ENCODE data around the gene C6orf15.

The C6orf15 gene

DNA sequence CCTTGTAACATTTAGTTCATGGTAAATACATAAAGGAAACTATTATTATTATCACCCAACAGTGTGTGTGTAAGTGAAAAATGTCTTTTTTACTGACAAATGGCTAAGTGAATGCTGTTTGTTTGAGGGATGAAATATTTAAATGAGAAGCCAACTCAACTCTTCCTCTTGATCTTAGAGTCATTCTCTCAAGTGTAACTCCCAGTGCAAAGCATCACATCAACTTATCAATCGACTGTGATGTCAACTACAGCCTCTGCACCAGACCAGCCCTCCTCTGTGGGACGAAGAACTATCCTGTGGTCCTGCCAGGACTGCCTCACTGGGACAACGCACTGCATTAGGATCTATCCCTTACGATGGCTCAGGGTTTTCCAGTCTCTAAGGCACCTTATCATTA is 5.3 kb downstream of the C6orf15 start:
- no peak for DNase-seq (ENCODE audit: low read depth)

DNA sequence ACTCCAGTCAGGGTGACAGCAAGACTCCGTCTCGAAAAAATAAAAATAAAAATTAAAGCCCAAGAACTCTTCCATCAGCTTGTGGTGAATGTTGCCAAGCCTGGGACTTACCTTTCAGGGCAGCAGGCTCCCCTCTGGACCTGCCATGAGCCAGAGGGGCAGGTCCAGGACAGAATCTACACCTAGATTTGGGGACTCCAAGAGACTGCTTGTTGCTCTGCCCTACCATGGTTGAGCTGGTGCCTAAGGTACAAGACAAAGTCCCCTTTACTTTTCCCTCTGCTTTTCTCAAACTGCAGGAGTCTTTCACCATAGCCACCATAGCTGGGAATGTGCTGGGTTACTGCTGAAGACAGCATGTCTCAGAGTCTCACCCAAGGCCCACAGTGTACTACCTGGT is 9.2 kb downstream of the C6orf15 start:
- no peak for DNase-seq (ENCODE audit: low read depth)

DNA sequence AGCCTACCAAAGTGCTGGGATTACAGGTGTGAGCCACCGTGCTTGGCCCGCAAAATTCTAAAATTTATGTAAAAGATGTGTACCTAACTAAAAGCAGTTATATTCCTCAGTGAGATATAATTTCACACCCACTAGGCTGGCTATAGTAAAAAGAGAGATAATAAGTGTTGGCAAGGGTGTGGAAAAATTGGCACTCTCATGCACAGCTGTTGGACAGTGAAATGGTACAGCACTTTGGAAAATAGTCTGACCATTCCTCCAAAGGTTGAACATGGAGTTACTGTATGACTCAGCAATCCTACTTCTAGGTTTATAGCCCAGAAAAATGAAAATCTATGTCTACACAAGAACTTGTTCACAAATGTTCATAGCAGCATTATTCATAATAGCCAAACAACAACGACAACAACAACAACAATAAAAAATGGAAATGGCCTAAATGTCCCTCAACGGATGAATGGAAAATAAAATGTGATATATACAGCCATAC is 13.9 kb downstream of the C6orf15 start:
- DNase-seq (ENCODE audit: low read depth): no peak

DNA sequence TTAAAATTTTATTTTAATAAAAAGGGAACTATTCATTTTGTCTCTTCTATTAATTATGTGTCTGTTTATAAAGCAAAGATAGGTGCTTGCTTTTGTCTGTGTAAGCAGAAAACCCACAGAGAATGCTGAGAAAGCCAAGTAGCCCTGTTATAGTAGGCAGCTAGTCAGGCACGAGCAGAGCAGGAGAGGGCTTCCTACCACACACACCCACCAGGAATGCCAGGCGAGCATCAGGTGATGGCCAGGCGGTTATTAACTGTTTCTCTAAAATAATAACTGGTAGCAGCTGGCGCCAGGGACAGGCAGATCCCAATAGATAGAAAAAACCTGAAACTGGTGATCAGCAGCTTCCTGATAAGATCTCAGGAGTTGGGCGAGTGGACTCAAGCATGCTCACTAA is 15.7 kb downstream of the C6orf15 start:
- no peak for DNase-seq (ENCODE audit: low read depth)

DNA sequence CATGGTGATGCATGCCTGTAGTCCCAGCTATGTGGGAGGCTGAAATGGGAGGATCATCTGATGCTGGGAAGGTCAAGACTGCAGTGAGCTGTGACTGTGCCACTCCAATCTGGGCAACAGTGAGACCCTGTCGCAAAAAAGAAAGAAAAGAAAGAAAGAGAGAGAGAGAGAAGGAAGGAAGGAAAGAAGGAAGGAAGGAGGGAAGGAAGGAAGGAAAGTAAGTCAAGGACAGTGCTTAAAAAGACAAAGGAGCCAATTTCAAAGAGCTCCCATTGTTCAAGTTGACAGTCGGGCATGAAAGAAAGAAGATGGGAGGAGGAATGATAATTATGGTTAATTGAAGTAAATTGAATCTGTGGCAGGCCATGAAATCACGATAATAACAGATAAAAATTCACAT is 16.2 kb downstream of the C6orf15 start:
- DNase-seq (ENCODE audit: low read depth): no peak

DNA sequence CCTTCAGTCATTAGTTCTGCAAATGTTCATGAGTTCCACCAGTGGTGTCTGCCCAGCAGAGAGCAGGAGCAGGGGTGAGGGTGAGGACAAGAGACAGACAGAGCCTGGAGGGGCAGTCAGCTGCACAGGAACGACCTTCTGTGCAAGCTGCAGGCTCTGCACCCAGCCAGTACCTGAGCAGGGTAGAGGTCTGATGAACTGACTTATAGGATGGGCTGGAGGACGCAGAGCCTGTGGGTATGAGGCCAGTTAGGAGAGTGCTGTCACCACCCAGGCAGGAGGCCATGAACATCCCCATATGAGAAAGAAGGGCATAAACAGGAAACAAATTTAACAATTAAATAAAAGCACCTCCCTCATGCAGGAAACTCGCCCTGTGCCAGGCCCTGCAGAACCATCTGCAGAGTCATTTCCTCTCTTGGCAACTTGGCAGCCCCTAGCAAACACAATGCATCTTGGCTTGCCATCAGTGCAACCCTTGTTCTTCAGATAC is 17.9 kb downstream of the C6orf15 start:
- peak; percentile 2 for DNase-seq (ENCODE audit: low read depth)

DNA sequence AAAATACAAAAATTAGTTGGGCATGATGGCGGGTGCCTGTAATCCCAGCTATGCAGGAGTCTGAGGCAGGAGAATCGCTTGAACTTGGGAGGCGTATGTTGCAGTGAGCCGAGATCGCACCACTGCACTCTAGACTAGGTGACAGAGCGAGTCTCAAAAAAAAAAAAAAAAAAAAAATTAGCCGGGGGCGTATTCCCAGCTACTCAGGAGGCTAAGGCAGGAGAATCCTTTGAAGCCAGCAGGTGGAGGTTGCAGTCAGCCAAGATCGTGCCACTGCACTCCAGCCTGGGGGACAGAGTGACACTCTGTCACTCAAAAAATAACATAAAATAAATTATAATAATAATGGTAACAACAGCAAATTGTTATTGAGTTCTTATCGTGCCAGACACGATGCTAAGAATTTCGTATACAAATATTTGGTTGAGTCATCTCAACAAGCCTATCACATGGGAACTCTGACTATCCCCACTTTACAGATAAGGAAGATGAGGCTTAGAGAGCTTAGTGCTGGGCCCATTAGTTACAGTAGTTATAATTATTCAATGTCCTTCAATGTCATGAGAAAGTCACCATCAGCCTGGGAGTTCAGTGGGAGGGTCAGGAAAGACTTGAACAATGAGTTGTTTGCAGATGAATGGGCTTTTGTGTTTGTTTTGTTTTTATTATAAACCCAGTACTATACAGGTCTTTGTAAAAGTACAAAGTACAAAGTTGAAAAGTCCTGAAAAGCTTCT is 19.4 kb downstream of the C6orf15 start:
- no peak for DNase-seq (ENCODE audit: low read depth)

DNA sequence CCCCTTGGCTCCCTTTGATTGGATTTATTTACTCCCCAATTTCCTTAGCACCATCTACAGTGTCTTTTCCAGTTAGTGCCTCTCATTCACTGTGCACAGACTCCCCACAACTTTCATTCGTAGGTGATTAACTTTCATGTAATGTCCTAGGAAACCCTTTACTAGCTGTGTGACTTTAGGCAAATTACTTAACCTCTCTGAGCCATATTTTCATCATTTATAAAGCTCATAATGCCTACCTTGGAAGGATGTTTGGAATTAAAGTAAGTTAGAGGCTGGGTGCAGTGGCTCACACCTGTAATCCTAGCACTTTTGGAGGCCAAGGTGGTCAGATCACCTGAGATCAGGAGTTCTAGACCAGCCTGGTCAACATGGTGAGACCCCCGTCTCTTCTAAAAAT is 20.1 kb downstream of the C6orf15 start:
- no peak for DNase-seq (ENCODE audit: low read depth)

DNA sequence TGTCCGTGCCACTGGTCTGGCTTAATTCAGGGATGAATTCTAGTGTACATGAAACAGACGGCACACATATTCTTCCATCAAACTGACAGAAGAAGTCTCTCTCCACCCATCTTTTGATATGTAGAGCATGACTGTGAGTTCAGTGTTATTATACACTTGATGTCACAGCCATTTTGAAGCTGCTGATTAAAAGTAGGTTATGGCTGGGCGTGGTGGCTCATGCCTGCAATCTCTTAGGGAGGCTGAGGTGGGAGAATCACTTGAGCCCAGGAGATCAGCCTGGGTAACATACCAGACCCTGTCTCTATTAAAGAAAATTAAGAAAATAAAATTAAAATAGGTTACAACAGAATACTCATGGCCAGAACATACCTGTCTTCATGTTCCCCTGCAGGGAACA is 20.7 kb downstream of the C6orf15 start:
- DNase-seq (ENCODE audit: low read depth): no peak

DNA sequence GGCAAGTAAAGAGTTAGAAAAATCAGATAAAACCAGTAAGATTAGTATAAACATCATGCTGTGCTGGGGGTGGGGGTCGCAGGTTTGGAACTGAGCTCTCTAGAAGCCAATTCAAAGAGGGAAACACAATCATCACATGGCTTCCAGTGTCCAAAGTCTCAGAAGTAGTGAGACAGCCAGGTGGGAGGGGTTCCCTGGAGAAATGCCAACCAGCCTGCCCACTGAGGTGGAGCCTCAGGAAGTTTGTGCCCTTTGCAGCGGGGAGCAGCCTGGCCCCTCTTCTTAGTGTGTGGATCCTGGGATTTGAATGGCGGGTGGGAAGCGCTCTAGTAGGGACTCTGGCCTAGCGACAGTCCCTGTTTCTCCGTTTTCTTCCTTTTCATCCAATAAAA is 21.4 kb downstream of the C6orf15 start:
- DNase-seq (ENCODE audit: low read depth): no peak

DNA sequence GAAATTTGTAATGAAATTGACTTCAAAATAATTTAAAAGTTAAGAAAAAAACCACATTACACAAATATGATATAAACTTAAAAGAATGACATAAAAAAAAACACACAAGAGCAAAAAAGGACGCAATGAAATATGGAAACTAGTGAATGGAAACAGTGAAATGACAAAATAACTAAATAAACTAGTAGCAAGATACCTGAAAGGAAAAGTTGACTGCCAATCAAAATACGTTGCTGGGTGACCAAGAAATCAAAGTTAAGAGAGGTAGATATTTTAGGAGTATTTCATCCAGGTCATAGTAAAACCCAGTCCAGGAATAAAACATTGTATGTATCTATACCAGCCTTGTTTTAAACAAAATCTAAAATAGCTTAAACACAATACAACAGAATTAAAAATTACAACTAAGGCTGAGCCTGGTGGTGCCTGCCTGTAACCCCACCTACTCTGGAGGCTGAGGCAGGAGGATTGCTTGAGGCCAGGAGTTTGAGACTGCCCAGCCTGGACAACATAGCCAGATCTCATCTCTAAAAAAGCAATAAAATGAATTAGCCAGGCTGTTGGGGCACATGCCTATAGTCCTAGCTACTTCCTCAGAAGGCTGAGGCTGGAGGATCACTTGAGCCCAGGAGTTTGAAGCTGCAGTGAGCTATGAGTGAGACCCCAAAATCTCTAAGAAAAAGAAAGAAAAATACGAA is 22.0 kb downstream of the C6orf15 start:
- no peak for DNase-seq (ENCODE audit: low read depth)

DNA sequence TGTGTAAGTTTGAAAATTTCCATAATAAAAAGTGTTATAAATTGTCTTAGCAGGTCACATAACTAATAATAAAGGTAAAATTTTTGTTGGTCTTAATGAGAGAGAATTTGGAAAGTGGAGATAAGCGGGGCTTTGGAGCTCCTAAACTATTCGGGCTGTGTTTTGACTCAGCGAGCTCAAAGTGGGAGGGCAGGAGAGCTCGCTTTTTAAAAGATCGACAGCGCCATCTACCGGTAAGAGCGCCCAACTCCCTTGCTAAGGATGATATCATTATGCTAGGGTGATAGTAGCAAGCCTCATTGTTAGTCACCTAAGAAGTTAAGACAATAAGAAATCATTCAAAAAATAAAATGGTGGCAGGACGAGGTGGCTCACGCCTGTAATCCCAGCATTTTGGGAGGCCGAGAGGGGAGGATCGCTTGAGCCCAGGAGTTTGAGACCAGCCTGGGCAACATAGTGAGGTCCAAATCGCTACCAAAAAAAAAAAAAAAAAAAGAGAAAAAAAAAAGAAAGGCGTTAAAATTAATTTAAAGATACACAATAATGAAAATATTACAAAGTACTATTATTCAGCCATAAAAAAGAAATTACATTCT is 24.8 kb downstream of the C6orf15 start:
- DNase-seq (ENCODE audit: low read depth): peak; percentile 68

DNA sequence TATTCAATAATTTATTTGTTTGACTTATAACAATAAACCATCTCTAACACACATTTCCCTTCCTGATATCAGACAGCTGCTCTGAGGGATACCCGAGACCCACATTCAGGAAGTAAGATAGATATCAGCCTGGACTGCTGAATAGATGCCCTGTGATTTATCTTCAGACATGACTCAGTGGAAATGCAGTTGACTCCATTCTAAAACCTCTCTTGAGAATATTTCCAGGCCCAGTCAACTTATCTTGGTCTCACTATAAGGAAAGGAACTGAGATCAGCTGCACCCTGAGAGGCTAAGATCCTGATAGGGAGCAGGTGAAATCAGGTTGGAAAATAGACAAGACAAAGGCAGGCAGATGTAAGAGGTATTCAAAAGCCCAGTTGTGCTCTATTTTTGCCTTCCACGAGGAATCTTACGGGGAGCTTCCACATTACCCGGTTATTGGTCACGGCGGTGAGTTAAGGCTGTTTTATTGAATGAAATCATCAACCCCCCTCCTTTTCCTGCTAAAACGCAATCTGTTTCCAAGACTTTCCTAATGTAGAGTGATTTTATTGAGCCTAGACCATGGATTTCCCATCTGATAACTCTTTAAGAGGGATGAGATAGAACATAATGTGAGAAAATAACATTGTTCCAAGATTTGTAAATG is 25.5 kb downstream of the C6orf15 start:
- DNase-seq (ENCODE audit: low read depth): no peak

DNA sequence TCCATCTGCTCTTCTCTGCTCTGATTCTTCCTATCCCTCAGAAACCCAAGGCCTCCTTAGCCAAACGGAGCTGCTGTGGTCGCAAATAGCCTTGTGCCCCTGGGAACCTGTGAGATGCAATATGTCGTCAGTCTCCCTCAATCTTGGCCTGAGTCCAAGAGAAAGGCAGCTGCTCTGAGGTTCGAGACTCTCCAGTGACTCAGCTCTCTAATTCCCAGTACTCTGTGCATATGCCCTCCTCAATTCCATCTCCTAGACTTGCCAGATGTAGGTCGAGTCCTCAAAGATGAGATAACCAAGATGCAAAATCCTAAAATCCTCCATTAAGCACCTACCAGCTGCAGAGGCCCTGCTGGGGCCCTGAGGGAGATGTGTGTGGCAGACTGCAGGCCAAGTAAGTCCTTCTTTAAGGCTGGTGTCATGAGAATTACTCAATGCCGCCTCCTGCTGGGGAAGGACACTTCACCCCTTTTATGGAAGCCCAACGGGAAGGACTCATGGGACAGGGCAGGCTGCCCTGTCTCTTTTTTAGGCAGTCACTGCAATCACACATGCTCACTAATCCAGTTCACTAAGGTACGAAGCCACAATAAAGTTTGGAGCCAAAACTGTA is 28.5 kb downstream of the C6orf15 start:
- no peak for DNase-seq (ENCODE audit: low read depth)

DNA sequence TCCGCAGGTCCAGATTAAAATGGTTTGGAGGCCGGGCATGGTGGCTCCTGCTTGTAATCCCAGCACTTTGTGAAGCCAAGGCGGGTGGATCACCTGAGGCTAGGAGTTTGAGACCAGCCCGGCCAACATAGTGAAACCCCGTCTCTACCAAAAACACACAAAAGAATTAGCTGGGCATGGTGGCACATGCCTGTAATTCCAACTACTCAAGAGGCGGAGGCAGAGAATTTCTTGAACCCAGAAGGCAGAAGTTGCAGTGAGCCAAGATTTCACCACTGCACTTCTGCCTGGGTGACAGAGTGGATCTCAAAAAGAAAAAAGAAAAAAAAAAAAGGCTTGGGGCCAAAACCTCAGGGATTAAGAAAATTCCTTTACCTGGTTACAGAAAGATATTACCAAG is 30.5 kb downstream of the C6orf15 start:
- DNase-seq (ENCODE audit: low read depth): no peak

DNA sequence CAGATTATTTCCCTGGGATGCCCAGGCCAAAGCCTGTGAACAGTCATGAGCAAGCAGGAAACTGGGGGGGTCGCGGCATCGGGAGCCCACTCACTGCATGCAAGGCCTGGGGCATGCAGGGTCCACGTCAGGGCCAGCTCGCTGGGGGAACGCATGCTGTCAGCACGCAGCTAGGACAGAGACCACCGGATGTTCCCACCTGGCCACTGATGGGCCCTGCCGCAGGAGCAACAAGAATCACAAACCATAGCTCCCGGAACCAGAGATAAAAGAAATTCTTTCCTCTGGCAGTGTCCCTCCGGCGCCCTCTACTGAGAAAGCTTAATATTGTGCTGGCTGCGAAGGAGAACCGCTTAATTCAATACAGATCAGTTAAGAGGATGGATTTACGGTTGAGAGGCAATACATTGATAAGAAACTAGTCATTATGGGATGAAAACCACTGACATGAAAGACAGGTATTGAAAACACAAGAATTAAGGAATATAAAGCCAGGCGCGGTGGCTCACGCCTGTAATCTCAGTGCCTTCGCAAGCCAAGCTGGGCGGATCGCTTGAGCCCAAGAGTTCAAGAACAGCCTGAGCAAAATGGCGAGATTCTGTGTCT is 32.6 kb downstream of the C6orf15 start:
- DNase-seq (ENCODE audit: low read depth): peak; percentile 18

DNA sequence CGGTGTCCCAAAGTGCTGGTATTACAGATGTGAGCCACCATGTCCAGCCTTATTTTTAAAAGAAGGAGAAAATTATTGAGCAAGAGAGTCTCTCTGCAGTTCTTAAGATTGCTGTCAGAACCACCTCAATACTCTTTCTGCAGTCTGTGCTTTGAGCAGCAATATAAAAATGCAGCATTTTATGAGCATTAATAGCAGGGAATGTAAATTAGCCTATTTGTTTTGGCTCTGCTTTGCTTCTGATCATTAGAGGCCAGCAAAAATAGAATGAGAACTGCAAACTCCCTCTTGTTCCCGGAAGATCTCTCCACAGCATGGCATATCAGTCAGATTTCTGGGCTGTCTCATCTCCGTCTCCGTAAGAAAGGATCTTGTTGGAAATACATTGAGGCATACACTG is 35.8 kb downstream of the C6orf15 start:
- no peak for DNase-seq (ENCODE audit: low read depth)

DNA sequence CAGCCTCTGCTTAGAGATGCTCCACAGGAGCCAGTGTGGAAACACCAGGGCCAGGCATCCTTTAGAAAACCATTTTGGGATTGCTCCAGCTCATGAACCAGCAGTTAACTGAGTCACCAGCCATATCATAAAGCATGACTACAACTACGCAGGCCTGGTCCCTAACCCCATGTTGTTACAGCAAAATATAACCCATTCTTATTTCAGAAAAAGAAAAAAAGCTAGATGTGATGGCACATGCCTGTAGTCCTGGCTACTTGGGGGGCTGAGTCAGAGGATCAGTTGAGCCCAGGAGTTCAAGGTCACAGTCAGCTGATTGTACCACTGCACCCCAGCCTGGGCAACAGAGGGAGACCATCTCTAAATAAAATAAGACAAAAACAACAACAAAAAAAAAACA is 36.8 kb downstream of the C6orf15 start:
- DNase-seq (ENCODE audit: low read depth): no peak

DNA sequence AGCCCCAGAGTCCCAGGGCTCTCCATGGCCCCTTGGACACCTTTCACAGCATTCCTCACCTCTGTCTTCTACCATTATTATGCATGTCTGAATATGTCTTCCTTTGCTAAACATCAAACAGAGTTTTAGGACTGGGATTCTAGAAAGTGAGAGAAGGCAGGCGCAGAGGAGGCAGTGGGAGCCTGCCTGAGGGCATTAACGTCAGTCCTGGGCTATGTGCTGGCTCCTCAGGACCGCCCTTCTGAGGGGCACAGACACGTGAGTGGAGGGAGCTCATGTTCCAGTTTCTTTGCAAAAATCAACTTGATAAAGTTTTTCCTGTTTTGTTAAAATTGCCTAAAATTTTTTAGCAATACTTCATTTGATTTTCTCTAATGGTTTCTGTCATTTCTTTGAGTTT is 38.0 kb downstream of the C6orf15 start:
- no peak for DNase-seq (ENCODE audit: low read depth)

DNA sequence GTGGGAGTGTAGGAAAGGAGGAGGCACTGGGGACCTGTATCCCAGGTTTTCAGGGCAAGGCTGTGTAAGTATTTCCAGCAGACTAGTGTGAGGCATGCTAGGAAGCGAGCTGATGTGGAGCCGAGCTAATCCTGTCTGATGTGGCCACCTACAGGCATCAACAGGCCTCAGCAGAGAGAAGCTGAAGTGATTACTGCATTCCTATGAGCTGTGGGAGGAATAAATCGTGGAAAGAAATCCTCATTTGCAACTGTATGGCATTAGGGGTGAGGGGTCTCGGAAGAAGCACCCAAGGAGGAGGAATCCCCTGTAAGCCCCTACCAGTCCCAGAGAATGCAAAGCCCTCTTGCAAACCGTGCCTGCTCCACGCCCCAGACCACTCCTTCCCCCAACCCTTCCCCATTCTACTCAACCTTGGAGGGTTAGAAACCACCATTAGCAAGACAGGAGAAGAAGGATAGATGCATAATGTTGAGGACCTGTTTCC is 41.6 kb downstream of the C6orf15 start:
- DNase-seq (ENCODE audit: low read depth): no peak

DNA sequence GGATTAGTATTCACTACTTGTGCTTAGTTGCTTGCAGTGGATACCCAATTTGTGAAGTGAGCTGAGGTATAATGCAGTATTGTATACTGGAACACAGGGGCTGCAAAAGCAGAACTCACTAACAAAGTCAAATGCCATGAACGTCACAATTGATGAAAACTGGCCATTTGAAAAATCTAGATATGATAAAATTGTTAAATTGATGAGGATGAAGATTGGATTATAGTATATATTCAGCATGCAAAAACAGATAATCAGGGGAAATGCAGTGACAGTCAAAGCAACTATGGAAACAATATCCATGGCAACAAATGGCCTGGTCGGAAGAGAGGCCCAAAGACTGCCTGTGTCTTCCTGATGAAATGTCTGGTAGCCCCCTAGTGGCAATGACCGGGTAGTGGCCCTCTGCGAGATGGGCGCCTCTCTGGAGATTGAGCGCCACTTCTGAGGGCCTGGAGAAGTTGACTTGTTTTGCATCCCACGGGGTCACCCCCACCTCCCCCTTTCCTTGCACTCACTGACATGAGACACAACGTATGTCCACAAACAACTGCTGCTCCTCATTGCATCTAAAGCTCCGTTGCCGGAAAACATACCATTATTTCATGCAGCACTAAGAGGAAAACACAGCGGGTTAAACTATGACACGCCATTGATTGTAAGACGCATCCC is 43.6 kb downstream of the C6orf15 start:
- DNase-seq (ENCODE audit: low read depth): peak; percentile 35

Data from T-helper 22 cell (primary cell).